Stimulated activated memory B cell treated with anti-CD40 and anti-IgM and Interleukin-4, amounts not matched to agents 10 μg/mL and 1 μg/mL and 100 μg/mL, for 72 hours (primary cell): ENCODE measurements around the gene CHST15.
"Not testable (repeated sequence)": the region's sequence is repeated elsewhere in the genome, so short reads cannot be mapped to it uniquely, and the experiment has no call there.

ENCODE experiments used
- ATAC-seq: fragments of 150-1000 bp; cut with Tn5 transposase; 2 replicates; pipeline ENCODE4 v1.10.0; 2021
- H3K27ac Mint-ChIP-seq: one replicate; pipeline ENCODE4 v1.8.0; 2022; ENCODE audit warnings: mild to moderate bottlenecking, mixed read lengths
- H3K27me3 Mint-ChIP-seq: one replicate; pipeline ENCODE4 v1.8.0; 2022; ENCODE audit warnings: mixed read lengths
- H3K36me3 Mint-ChIP-seq: one replicate; pipeline ENCODE4 v1.8.0; 2022; ENCODE audit warnings: mixed read lengths
- H3K4me1 Mint-ChIP-seq: one replicate; pipeline ENCODE4 v1.8.0; 2022; ENCODE audit warnings: mixed read lengths
- H3K4me3 Mint-ChIP-seq: one replicate; pipeline ENCODE4 v1.8.0; 2022; ENCODE audit warnings: mild to moderate bottlenecking, moderate library complexity, mixed read lengths
- H3K9me3 Mint-ChIP-seq: one replicate; pipeline ENCODE4 v1.8.0; 2022; ENCODE audit warnings: mixed read lengths

CHST15 gene

GRCh38 chr10:124043310-124044142, 49.9 kb downstream of the CHST15 start:
- no peaks in the 10 kb centered on the region for H3K27me3 Mint-ChIP-seq
- H3K9me3 Mint-ChIP-seq, result no peaks in the 10 kb centered on the region
- H3K27ac Mint-ChIP-seq, result peak overlapping the region; percentile 66
- peak; percentile 93 for ATAC-seq
- peak overlapping the region; percentile 11 for H3K4me3 Mint-ChIP-seq
- peaks cover 30% of the 10 kb centered on the region for H3K36me3 Mint-ChIP-seq
- peaks cover 45% of the 10 kb centered on the region for H3K4me1 Mint-ChIP-seq

GRCh38 chr10:124042656-124043309, 50.6 kb downstream of the CHST15 start:
- Mint-ChIP-seq H3K4me1 (peaks cover 45% of the 10 kb centered on the region), H3K9me3 (no peaks in the 10 kb centered on the region), H3K36me3 (peaks cover 30% of the 10 kb centered on the region), H3K4me3 (peak overlapping the region; percentile 11), H3K27me3 (no peaks in the 10 kb centered on the region), H3K27ac (peak overlapping the region; percentile 66)
- no peak for ATAC-seq

- ATAC-seq, result no peak
- Mint-ChIP-seq H3K4me1 (peaks cover 46% of the 10 kb centered on the region), H3K9me3 (no peaks in the 10 kb centered on the region), H3K36me3 (peaks cover 30% of the 10 kb centered on the region), H3K27ac (peak overlapping the region; percentile 66), H3K27me3 (no peaks in the 10 kb centered on the region), H3K4me3 (no peak overlapping the region)
Observed at GRCh38 chr10:124041675-124042445, 51.5 kb downstream of the CHST15 start.

GRCh38 chr10:124040451-124041188, 52.8 kb downstream of the CHST15 start:
- H3K9me3 Mint-ChIP-seq, result peaks cover 2% of the 10 kb centered on the region
- H3K36me3 Mint-ChIP-seq, result peaks cover 29% of the 10 kb centered on the region
- no peak for ATAC-seq
- H3K27ac Mint-ChIP-seq, result no peak overlapping the region
- no peaks in the 10 kb centered on the region for H3K27me3 Mint-ChIP-seq
- H3K4me1 Mint-ChIP-seq, result peaks cover 51% of the 10 kb centered on the region
- H3K4me3 Mint-ChIP-seq, result no peak overlapping the region

DNA sequence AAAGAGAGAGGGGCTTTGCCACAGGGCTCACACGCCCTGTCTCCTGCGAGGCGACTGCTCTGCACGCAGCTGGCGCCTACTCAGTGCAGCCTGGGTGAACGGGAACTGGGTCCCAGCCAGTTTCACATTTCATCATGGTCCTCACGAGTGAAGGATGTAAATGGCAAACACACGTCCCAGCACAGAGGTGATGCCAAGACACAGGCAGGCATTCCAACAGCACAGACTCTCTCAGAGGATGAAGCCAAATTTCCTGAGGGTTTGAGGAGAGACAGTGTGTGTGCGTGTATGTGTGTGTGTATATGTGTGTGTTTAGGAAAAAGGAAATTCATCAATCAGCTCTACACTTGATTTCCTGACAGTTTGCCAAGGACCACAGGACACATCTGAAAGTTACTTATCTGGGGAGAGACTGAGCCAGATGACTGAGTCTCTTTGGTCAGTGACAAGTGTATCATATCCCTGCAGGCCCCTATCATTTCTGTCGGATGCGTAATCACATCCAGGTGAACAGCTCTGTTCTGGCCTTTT, 53.9 kb downstream of the CHST15 start:
- Mint-ChIP-seq H3K27me3 (no peaks in the 10 kb centered on the region), H3K9me3 (peaks cover 2% of the 10 kb centered on the region), H3K4me3 (no peak overlapping the region), H3K36me3 (peaks cover 25% of the 10 kb centered on the region), H3K27ac (no peak overlapping the region), H3K4me1 (peaks cover 49% of the 10 kb centered on the region)
- no peak for ATAC-seq

DNA sequence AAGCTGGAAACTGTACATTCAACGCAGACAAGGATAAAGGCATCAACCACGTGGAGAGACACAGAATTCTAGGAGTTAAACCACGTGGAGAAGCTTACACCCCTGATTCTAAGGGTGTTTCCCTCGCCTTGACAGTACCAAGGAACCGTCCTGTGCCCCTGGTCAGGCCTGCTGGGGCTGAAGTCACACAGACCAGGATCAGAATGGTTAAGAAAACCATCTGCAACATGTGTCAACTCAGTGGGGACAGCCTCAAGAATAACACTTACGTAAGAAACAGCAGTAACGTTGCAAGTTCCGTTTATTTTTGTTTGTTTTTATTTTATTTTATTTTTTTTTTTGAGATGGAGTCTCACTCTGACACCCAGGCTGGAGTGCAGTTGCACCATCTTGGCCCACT, 55.6 kb downstream of the CHST15 start:
- Mint-ChIP-seq H3K4me3 (no peak overlapping the region), H3K4me1 (peaks cover 38% of the 10 kb centered on the region), H3K9me3 (peaks cover 2% of the 10 kb centered on the region), H3K36me3 (peaks cover 23% of the 10 kb centered on the region), H3K27me3 (no peaks in the 10 kb centered on the region), H3K27ac (no peak overlapping the region)
- ATAC-seq, result no peak

- Mint-ChIP-seq H3K4me1 (peaks cover 33% of the 10 kb centered on the region), H3K4me3 (no peak overlapping the region), H3K27me3 (no peaks in the 10 kb centered on the region), H3K9me3 (peaks cover 2% of the 10 kb centered on the region), H3K36me3 (peaks cover 23% of the 10 kb centered on the region), H3K27ac (no peak overlapping the region)
- no peak for ATAC-seq
Observed at GRCh38 chr10:124037286-124037685, 56.1 kb downstream of the CHST15 start.

GRCh38 chr10:124036746-124037145, 56.7 kb downstream of the CHST15 start:
- Mint-ChIP-seq H3K4me3 (no peak overlapping the region), H3K36me3 (peaks cover 23% of the 10 kb centered on the region), H3K27ac (peak overlapping the region; percentile 85), H3K27me3 (no peaks in the 10 kb centered on the region), H3K9me3 (peaks cover 2% of the 10 kb centered on the region), H3K4me1 (peaks cover 28% of the 10 kb centered on the region)
- no peak for ATAC-seq

DNA sequence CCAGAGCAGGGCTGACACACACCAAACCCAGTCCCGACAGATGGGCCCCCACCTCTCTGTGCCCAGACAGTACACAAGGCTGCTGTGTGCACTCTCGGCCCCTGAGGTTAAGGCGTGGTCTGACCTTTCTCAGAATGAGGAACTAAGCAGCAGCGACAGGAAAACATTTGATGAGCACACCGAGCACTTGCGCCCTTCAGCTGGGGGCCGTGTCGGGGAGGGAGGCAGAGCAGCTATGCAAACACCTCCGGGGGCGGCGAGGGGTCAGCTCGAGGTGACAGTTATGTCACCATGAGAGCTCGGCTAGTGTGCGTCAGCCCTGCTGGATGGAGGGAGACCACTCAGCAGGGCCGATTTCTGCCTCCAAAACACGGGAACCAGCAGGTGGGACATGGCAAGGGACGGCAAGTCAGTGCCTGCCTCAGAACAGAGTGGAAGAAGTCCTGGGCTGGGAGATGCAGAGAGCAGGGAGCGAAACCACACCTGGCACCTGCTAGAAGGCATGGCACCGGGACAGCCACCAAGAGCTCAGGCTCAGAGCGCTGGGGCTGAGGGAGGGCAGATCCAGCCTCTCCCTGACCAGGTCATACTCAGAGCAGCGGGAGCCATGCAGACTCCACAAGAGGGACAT, 57.4 kb downstream of the CHST15 start:
- peaks cover 28% of the 10 kb centered on the region for H3K4me1 Mint-ChIP-seq
- H3K9me3 Mint-ChIP-seq, result peaks cover 2% of the 10 kb centered on the region
- peak; percentile 99 for ATAC-seq
- peaks cover 23% of the 10 kb centered on the region for H3K36me3 Mint-ChIP-seq
- H3K27ac Mint-ChIP-seq, result peak overlapping the region; percentile 85
- H3K27me3 Mint-ChIP-seq, result no peaks in the 10 kb centered on the region
- peak overlapping the region; percentile 57 for H3K4me3 Mint-ChIP-seq

- Mint-ChIP-seq H3K27ac (peak overlapping the region; percentile 85), H3K4me3 (peak overlapping the region; percentile 57), H3K27me3 (no peaks in the 10 kb centered on the region), H3K9me3 (peaks cover 2% of the 10 kb centered on the region), H3K36me3 (peaks cover 28% of the 10 kb centered on the region), H3K4me1 (peaks cover 28% of the 10 kb centered on the region)
- no peak for ATAC-seq
Observed at GRCh38 chr10:124035306-124035927, 58.0 kb downstream of the CHST15 start.

- not testable (repeated sequence) for ATAC-seq, H3K27me3 Mint-ChIP-seq
- H3K27ac Mint-ChIP-seq, result peak overlapping the region; percentile 85
Observed at GRCh38 chr10:124034576-124035305, 58.7 kb downstream of the CHST15 start.

DNA sequence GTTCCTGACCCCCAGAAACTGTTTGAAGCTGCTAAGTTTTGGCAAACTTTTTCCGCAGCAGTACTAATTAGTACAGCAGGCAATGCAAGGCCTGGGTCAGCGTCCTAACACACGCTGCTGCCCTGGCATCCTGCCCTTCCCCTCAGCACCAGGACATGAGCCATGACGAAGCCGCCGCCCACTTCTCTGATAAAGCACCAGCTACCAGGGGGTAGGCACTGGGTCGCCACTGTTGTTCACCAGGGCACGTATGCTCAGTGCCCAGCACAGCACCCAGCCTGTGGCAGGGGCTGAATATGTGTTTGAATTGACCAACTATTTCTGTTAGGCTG, 59.5 kb downstream of the CHST15 start:
- ATAC-seq, result no peak
- H3K4me3 Mint-ChIP-seq, result no peak overlapping the region
- H3K36me3 Mint-ChIP-seq, result peaks cover 29% of the 10 kb centered on the region
- no peaks in the 10 kb centered on the region for H3K27me3 Mint-ChIP-seq
- peak overlapping the region; percentile 59 for H3K27ac Mint-ChIP-seq
- peaks cover 2% of the 10 kb centered on the region for H3K9me3 Mint-ChIP-seq
- peaks cover 34% of the 10 kb centered on the region for H3K4me1 Mint-ChIP-seq

More at GRCh38 chr10:124034576-124035305, 58.7 kb downstream of the CHST15 start:
- H3K36me3 Mint-ChIP-seq, result peaks cover 35% of the 10 kb centered on the region
- not testable (repeated sequence) for H3K4me3 Mint-ChIP-seq, H3K9me3 Mint-ChIP-seq
- peaks cover 34% of the 10 kb centered on the region for H3K4me1 Mint-ChIP-seq
